Measurements from ENCODE around the gene CIB1.

CIB1 gene

DNA sequence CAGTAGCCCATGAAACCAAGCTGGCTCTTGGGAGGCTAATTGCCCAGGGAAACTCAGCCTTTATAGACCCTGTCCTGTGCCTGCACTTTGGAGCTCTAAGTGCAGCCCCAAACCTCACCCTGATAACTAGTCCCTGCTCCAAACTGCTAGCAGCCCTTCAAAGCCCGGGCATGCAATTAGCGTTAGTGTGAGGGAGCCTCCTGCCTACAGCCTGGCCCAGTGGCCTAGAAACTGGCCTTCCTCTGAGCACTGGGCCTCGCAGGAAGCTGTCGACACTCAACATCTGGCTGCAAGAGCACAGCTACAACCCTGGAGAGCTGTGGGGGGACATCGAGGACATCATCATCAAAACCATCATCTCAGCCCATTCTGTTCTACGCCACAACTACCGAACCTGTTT lies 24.0 kb upstream of the CIB1 start:
- in situ Hi-C loops (cut with MboI; ENCODE audit: low pct_unique_long_range_greater_than_20kb, low sequenced_read_pairs, unreplicated experiment) = no loop called here
- TF ChIP-seq, protein P1, sequence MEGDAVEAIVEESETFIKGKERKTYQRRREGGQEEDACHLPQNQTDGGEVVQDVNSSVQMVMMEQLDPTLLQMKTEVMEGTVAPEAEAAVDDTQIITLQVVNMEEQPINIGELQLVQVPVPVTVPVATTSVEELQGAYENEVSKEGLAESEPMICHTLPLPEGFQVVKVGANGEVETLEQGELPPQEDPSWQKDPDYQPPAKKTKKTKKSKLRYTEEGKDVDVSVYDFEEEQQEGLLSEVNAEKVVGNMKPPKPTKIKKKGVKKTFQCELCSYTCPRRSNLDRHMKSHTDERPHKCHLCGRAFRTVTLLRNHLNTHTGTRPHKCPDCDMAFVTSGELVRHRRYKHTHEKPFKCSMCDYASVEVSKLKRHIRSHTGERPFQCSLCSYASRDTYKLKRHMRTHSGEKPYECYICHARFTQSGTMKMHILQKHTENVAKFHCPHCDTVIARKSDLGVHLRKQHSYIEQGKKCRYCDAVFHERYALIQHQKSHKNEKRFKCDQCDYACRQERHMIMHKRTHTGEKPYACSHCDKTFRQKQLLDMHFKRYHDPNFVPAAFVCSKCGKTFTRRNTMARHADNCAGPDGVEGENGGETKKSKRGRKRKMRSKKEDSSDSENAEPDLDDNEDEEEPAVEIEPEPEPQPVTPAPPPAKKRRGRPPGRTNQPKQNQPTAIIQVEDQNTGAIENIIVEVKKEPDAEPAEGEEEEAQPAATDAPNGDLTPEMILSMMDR (IDR thresholded peaks at IDR 0.05; ENCODE audit: extremely low read depth, insufficient read depth, missing control alignments) = no peak
- no peak for DNase-seq (ENCODE audit: low spot score)

GRCh38 chr15:90249203-90249863 lies 15.6 kb upstream of the CIB1 start, which contains the start of gene TTLL13:
Gene TTLL13 (plus strand): TSS chr15:90249556. CDS start chr15:90250631, 1,075 bp downstream.
- no peak for DNase-seq (ENCODE audit: low spot score)
- in situ Hi-C loops (cut with MboI; ENCODE audit: low pct_unique_long_range_greater_than_20kb, low sequenced_read_pairs, unreplicated experiment) = no loop called here
- TF ChIP-seq, protein P1 (IDR thresholded peaks at IDR 0.05; ENCODE audit: extremely low read depth, insufficient read depth, missing control alignments) = no peak

DNA sequence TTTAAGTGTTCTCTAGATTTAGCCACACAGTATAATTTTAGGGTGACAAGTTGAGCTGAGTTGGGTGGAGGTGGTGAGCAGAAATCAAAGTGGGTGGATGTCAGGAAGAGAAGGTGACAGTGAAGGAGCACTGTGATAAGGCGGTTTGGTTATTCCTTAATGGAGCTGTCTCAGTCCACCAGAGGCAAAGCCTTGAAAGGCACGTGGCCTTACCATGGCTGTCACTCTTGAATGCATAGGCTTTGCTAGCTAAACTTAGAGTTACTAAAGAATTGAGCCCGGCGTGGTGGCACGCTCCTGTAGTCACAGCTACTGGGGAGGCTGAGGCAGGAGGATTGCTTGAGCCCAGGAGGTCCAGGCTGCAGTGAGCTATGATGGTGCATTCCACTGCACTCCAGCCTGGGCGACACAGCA lies 15.1 kb upstream of the CIB1 start:
- no peak for DNase-seq (ENCODE audit: low spot score)
- in situ Hi-C loops (cut with MboI; ENCODE audit: low pct_unique_long_range_greater_than_20kb, low sequenced_read_pairs, unreplicated experiment) = no loop called here

DNA sequence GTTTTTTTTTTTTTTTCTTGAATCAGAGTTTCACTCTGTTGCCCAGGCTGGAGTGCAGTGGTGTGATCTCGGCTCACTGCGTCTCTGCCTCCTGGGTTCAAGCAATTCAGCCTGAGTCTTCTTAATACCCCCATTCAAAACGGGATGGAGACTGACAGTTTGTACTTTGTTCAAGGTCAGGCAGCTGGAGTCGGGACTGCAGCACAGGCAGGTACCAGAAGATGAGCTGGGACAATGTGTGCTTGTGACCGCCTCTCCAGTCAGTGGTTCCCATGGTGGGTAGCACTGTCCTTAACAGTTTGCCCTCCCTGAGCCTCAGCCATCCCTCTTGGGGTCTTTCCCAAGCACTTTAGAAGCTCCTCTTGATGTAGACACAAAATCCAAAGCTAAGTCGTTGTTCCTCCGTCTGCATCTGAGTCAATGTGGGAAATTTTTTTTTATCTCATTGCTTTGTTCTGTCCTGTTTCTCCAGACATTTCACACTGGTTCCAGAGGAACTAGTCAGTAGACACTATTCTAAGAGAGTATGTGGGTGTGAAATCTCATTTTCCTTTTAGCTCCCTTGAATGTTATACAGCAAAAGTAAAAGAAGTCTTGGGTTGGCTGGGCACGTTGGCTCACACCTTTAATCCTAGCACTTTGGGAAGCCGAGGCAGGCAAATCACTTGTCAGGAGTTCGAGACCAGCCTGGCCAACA lies 10.3 kb upstream of the CIB1 start:
- TF ChIP-seq, protein P1 (IDR thresholded peaks at IDR 0.05; ENCODE audit: extremely low read depth, insufficient read depth, missing control alignments) = no peak
- in situ Hi-C loops (cut with MboI; ENCODE audit: low pct_unique_long_range_greater_than_20kb, low sequenced_read_pairs, unreplicated experiment) = no loop called here
- DNase-seq (ENCODE audit: low spot score) = no peak

More for the DNA sequence above, 15.1 kb upstream of the CIB1 start:
- TF ChIP-seq, protein P1 (IDR thresholded peaks at IDR 0.05; ENCODE audit: extremely low read depth, insufficient read depth, missing control alignments) = no peak

DNA sequence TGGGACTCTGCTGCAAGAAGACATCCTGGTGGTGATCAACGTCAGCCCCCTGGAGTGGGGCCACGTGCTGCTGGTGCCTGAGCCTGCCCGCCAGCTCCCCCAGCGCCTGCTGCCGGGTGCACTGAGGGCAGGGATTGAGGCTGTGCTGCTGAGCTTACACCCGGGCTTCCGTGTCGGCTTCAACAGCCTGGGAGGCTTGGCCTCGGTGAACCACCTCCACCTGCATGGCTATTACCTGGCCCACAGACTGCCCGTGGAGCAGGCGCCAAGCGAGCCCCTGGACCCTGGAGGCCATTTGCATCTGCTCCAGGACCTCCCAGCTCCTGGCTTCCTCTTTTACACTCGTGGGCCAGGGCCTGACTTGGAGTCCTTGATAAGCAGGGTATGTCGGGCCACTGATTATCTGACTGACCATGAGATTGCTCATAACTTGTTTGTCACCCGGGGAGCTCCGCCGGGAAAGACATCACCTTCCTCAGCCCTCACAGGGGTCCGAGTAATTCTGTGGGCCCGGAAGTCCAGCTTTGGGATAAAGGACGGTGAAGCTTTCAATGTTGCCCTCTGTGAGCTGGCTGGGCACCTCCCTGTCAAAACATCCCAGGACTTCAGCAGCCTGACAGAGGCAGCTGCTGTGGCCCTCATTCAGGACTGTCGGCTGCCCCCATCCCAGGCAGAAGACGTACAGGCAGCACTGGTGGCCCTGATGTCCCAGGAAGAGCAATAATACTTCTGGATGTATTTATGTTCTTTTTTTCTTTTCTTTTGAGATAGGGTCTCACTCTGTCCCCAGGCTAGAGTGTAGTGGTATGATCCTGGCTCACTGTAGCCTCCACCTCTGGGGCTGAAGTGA lies 7.8 kb upstream of the CIB1 start:
- TF ChIP-seq, protein P1 (IDR thresholded peaks at IDR 0.05; ENCODE audit: extremely low read depth, insufficient read depth, missing control alignments) = no peak
- in situ Hi-C loops (cut with MboI; ENCODE audit: low pct_unique_long_range_greater_than_20kb, low sequenced_read_pairs, unreplicated experiment) = no loop called here
- no peak for DNase-seq (ENCODE audit: low spot score)

DNA sequence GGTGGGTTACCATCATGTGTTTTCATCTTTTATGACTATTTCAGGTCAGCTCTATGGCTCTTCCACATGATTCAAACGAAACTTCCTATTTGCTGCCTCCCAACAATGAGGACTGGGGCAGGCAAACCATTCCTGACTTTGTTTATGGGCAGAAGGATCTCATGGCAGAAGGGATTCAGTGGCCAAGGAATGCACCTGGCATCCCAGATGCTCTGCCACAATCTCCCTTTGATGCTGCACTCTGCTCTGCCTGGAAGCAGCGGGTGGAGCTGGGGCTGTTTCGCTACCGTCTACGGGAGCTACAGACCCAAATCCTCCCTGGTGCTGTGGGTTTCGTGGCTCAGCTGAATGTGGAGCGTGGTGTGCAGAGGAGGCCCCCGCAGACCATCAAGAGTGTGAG lies 7.1 kb upstream of the CIB1 start:
- TF ChIP-seq, protein P1 (IDR thresholded peaks at IDR 0.05; ENCODE audit: extremely low read depth, insufficient read depth, missing control alignments) = no peak
- DNase-seq (ENCODE audit: low spot score) = no peak
- in situ Hi-C loops (cut with MboI; ENCODE audit: low pct_unique_long_range_greater_than_20kb, low sequenced_read_pairs, unreplicated experiment) = no loop called here

Data from GM13977 (cell line).